Endothelial cell of hepatic sinusoid (primary cell): Measurements from ENCODE around the gene OR51G1.
"Not testable (repeated sequence)": the region's sequence is repeated elsewhere in the genome, so short reads cannot be mapped to it uniquely, and the experiment has no call there.

Experiments
- in situ Hi-C: cut with HindIII; loops from 2 replicates; pipeline ENCODE4 v1.10.0; 2017; ENCODE audit warnings: low sequenced_read_pairs

OR51G1 gene, protein sequence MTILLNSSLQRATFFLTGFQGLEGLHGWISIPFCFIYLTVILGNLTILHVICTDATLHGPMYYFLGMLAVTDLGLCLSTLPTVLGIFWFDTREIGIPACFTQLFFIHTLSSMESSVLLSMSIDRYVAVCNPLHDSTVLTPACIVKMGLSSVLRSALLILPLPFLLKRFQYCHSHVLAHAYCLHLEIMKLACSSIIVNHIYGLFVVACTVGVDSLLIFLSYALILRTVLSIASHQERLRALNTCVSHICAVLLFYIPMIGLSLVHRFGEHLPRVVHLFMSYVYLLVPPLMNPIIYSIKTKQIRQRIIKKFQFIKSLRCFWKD

DNA sequence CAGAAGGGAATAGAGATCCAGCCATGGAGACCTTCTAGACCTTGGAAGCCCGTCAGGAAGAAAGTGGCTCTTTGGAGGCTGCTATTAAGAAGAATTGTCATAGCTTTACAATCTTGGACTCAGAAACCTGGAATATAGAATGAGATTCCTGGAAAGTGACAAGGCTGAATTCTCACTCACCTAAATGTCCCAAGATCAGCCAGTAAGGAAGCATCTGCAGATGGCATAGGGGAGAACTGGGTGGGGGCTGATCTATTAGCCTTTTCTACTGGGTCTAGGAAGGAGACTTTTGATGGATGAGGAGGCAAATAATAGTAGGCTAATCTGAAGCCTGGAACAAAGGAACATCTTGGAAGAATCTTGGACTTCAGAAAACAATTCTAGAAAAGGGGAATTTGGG is at the start of gene OR51G1:
TSS of gene OR51G1 (minus strand) at position 101 of the 400 bp plus-strand sequence. CDS start at position 101, 0 bp downstream.
- in situ Hi-C loops = no loop called here

DNA sequence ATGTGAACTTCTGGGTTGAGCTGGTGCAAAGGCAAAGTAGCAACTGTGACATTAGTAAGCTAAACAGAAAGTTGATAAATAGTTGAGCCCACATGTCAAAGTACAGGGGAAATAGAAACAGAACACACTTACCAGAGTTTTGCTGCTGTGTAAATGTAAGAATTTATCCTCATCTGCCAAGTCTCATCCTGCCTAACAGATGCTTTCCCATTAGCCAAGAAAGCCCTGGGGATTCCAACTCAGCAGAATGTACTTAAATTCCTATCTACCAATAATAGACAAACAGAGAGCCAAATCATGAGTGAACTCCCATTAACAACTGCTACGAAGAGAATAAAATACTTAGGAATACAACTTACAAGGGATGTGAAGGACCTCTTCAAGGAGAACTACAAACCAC is 38.7 kb upstream of the OR51G1 start:
- in situ Hi-C loops = no loop called here

DNA sequence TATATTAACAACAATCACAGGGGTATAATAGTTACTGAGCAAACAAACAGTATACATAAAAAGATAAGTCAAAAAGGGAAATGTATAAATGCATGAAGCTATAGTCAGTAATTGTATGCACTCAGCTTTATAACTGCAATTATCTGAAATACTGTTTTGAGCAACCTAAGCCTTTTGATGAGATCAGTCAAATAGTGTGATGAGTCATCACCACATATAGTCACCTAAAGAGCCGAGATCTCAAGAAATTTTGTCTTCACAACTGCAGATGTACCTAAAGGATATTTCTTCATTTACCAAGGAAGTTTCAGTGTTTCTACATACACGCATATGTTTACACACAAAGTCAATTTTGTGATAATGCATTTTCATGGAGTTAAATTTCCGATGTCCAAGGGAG is 36.7 kb upstream of the OR51G1 start:
- in situ Hi-C loops = no loop called here

DNA sequence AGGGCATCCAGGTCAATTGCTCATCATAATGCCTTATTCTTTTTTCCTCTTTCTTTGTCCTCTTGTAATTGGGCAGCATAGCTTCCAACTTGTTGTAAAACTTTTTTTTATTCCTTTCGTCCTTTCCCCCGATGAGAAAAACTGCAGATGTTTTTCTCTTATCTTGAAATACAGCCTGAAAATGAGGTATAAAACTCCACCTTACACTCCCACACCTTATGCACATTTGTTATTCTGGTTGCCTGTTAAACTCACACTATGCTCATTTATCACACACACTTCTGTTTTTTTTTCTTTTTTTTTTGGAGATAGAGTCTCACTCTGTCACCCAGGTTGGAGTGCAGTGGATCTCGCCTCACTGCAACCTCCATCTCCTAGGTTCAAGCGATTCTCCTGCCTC is 33.3 kb upstream of the OR51G1 start:
- in situ Hi-C loops = no loop called here

DNA sequence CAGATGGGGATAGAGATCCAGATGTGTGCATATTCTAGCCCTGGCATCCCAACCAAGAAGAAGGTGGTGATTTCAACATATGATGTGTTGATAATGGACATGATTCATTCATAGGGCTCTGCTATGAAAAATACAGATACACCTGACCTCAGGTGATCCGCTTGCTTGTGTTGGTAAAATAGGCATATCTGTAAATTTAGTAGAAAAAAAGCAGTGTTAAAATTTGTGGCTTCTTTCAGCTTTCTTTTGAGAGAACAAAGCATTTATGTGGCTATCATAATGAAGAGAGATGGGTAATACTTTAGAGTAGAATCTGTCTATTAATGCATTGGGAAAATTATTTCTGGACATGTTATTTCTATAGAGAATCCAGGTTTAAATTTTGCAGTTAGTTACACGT is 31.5 kb upstream of the OR51G1 start, which contains the start of gene OR51A2:
TSS of gene OR51A2 (minus strand) at position 101 of the 400 bp plus-strand sequence. CDS start at position 101, 0 bp downstream.
- in situ Hi-C loops = not testable (repeated sequence)

DNA sequence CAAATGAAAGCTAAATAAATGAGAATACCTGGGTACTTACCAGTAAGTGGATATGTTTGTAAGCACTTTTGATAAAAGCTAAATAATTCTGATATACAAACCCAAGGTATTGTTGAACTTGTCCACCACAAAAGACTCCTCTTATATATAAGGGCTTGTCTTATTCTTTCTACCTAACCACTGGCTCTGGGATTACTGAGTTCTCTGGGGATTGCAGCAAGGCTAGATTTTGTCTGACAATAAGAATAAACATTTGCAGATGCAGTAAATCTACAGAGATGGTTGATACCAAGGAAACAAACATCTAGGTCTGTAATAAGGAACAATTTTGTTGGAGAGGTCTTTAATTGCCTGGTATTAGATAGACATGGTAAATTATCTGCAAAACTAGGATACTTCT is 23.4 kb upstream of the OR51G1 start, which contains the start of gene OR51A4:
TSS of gene OR51A4 (minus strand) at position 101 of the 400 bp plus-strand sequence. CDS start 505 bp downstream, outside the sequence.
- in situ Hi-C loops = no loop called here

DNA sequence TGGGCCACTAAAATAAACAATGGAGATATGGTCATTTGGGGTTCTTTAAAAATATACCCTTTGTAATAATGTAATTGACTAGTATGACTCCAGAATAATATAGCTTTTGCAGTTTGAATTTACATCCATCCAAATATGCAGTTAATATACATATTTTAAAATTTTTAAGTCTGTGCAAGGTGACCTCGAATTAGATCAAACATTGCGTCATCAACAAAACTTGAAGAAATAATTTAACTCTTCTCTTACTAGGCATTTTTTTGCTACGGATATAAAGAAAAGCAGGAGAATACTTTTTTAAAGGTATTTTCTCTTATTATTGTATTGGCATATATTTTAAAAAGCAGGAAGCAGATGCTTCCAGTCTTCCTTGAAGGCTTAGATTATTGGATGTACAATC is 12.6 kb upstream of the OR51G1 start:
- in situ Hi-C loops = no loop called here

- in situ Hi-C loops = no loop called here
These were observed 8.6 kb upstream of the OR51G1 start for GRCh38 chr11:4932751-4933150.

DNA sequence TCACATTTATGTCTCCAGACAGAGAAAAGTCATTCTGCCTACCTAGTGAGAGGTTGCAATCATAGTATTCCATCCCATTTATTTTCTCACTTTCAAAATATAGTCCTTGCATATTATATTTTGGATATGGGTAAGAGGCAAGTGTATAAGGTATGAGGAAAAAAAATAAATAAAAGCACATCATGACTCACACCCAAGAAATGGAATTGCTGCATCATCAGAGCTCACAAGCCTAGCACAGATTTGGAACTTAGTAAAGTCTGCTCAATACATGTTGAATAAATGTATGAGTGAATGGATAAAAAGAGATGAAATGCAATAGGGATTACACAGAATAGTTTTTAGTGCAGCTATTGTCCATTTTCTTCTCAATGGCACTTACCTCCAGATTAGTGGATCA is 2.5 kb upstream of the OR51G1 start:
- in situ Hi-C loops = no loop called here

- in situ Hi-C loops = no loop called here
These were observed 1.8 kb downstream of the OR51G1 start for GRCh38 chr11:4922304-4922703.

DNA sequence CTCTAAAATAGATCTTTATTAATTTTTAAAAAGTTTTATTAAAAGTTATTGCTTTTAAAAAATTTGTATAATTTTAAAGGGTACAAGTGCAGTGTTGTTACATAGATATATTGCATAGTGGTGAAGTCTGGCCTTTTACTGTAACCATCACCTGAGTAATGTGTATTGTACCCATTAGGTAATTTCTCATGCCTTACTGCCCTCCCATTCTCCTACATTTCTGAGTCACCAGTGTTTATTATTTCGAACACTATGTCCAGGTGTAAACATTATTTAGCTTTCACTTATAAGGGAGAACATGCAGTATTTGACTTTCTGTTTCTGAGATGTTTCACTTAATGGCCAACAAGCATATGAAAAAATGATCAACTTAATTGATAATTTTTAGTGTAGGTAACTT is 2.3 kb downstream of the OR51G1 start:
- in situ Hi-C loops = no loop called here

GRCh38 chr11:4919250-4919649 is 4.9 kb downstream of the OR51G1 start, which contains the start of gene OR51G2:
TSS of gene OR51G2 (minus strand) at chr11:4919350. CDS start at chr11:4915663, 3,687 bp downstream.
- in situ Hi-C loops = no loop called here

- in situ Hi-C loops = no loop called here
These were observed 7.6 kb downstream of the OR51G1 start for GRCh38 chr11:4916581-4916980.

- in situ Hi-C loops = no loop called here
These were observed 20.7 kb downstream of the OR51G1 start, which contains the start of gene OR51A7 for GRCh38 chr11:4903484-4903883. TSS of gene OR51A7 (plus strand) at chr11:4903783. CDS start at chr11:4907370, 3,587 bp downstream.

DNA sequence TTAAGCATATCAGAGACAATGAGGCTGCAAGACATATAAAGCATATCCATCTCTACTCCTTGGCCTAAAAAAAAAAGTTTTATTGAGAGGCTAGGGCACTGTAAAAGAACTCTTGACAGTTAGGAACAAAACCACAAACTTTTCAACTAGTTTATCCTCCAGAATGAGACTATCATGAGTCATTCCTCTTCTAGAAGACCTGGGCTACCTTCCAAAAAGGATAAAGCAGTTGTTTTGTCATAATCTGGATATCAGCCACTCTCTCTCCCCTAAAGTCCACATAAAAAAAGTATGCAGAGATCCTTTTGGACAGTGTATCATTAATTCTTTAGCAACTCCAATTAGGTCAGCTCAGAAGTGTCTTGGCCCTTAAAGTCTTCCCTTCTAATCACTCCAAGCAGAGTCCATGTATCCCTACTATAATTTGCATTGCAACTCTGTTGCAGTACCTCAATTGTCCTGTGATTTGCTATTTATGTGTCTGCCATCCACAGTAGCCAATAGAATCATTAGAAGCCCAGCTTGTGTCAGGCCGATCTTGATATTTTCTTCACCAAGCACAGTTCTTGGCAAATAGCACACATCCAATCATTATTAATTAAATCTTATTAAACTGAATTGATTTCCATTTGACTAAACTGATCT is 32.0 kb downstream of the OR51G1 start:
- in situ Hi-C loops = no loop called here

DNA sequence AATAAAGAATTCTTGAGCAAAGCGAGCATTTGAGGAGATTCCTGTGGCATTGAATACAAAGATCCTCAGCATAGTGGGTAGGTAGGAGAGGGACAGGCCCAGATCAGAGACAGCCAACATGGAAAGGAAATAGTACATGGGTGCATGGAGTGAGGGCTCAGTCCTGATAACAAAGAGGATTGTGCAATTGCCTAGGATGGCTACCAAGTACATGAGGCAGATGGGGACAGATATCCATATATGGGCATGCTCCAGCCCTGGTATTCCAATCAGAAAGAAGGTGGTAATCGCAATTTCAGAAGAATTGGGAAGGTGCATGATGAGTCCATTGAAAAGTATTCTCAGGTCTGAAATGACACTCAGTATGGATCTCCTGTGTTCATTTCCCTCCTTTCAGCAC is 33.9 kb downstream of the OR51G1 start:
- in situ Hi-C loops = no loop called here

GRCh38 chr11:4887591-4887990 is 36.5 kb downstream of the OR51G1 start:
- in situ Hi-C loops = no loop called here

DNA sequence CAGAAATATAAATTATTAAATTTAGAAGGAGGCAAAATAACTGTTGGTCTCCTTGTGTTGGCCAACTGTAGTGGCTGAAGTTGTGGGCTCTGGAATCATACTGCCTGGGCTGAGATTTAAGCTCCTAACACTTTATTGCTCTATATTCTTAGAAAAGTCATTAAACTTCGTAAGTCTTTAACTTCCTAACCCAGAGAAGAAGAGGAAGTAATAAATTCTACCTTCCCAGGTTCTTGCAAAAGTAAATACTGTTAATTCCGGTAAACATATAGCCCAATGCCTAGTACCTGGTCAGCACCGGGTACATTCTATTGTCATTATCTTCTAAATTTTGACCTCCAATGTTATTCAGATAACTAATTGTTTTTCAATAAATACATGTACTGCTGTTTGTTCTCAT is 38.0 kb downstream of the OR51G1 start:
- in situ Hi-C loops = no loop called here

DNA sequence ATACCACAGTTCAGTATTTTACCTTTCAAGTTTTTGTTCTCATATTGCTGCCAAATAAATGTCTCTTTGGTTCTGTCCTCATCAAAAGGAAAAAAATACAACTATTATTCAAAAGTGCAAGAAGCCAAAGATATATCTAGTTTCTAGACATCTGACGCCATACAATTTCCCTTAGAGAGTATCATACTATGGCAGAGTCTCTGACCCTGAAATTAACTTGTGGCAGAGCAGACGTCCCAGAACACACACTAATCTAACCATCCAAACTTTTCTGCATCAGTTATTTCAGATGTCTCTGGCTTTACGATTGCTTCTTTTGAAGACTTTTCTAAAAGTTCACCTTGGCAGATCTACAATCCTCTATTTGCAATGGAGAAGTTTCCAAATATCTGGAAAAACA is 39.8 kb downstream of the OR51G1 start:
- in situ Hi-C loops = no loop called here

GRCh38 chr11:4882543-4882942 is 41.6 kb downstream of the OR51G1 start:
- in situ Hi-C loops = no loop called here

DNA sequence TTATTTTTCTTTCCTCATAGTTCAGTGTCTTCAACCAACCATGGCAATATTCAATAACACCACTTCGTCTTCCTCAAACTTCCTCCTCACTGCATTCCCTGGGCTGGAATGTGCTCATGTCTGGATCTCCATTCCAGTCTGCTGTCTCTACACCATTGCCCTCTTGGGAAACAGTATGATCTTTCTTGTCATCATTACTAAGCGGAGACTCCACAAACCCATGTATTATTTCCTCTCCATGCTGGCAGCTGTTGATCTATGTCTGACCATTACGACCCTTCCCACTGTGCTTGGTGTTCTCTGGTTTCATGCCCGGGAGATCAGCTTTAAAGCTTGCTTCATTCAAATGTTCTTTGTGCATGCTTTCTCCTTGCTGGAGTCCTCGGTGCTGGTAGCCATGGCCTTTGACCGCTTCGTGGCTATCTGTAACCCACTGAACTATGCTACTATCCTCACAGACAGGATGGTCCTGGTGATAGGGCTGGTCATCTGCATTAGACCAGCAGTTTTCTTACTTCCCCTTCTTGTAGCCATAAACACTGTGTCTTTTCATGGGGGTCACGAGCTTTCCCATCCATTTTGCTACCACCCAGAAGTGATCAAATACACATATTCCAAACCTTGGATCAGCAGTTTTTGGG is 42.2 kb downstream of the OR51G1 start, which contains the start of gene OR51T1:
TSS of gene OR51T1 (plus strand) at position 41 of the 641 bp plus-strand sequence. CDS start at position 41, 0 bp downstream.
- in situ Hi-C loops = no loop called here
